NCI-H748 (cell line): Measurements from ENCODE around the gene POP5.
"Not testable (repeated sequence)": the region's sequence is repeated elsewhere in the genome, so short reads cannot be mapped to it uniquely, and the experiment has no call there.

Source experiments
- DNase-seq: peaks from one replicate; lab custom pipeline; 2025; ENCODE audit not compliant: unreplicated experiment; lab: John Stamatoyannopoulos, UW

POP5 gene

GRCh38 chr12:120538281-120539156 is 42.7 kb downstream of the POP5 start:
- no peak for DNase-seq

- no peak for DNase-seq
Observed at GRCh38 chr12:120537856-120538220, 43.4 kb downstream of the POP5 start.

GRCh38 chr12:120536064-120536791 is 45.0 kb downstream of the POP5 start:
- no peak for DNase-seq

GRCh38 chr12:120534703-120535655 is 46.2 kb downstream of the POP5 start:
- peak; percentile 48 for DNase-seq

- DNase-seq = peak; percentile 90
Observed at GRCh38 chr12:120534203-120534702, 46.9 kb downstream of the POP5 start, which contains the start of gene RNF10. Gene RNF10 (plus strand): TSS chr12:120534356. CDS start chr12:120534812, 456 bp downstream.

DNA sequence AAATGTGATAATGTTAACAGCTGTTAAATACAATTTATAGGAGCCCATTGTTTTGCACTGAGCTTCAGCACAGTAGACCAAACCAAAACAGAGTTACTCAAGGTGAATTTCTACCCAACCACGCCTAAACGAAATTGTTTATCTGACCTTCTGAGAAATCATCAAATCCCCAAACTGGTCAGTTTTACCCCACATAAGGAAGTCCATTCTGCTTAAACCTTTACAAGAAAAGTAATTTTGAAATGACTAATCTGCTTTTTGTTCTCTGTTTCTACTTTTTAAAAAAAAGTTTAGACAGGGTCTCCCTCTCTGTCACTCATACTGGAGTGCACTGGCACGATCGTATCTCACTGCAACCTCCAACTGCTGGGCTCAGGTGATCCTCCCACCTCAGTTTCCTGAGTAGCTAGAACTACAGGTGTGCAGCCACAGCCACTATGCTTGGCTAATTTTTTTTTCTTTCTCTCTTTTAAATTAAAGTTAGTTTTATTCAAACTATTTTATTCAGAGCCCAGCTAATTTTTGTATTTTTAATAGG is 48.4 kb downstream of the POP5 start:
- DNase-seq = no peak

GRCh38 chr12:120530418-120530761 is 50.8 kb downstream of the POP5 start:
- not testable (repeated sequence) for DNase-seq

DNA sequence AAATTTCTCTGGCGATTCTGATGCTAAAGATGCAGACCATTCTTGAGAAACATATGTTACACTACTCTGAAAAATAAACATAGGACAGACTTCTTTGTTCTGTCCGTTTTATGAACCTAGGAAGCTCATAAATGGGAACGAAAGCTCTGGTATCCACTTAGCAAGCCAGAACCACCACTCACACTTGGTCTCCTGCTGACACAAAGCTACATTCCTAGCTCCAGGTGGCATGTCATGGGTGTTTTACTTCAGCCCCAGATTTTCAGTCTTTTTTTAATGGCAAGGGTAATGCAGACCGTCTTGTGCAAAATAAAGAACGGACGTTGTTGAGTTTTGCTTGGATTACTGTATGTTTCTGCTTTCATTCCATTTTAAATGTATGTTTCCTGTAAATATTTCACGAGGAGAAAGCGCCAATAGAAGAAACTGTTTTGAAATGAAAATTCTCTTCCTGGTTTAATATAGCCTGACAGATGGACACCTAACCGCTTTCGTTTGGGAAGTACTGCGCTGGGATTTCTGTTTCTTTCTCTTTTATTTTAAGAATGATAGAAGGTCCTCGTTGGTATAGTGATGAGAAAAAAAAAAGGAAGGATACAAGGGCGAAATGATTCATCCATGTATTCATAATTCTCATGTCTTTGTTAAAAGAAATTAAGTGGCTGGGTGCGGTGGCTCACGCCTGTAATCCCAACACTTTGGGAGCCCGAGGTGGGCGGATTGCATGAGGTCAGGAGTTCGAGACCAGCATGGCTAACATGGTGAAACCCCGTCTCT is 51.4 kb downstream of the POP5 start:
- DNase-seq = peak; percentile 37

DNA sequence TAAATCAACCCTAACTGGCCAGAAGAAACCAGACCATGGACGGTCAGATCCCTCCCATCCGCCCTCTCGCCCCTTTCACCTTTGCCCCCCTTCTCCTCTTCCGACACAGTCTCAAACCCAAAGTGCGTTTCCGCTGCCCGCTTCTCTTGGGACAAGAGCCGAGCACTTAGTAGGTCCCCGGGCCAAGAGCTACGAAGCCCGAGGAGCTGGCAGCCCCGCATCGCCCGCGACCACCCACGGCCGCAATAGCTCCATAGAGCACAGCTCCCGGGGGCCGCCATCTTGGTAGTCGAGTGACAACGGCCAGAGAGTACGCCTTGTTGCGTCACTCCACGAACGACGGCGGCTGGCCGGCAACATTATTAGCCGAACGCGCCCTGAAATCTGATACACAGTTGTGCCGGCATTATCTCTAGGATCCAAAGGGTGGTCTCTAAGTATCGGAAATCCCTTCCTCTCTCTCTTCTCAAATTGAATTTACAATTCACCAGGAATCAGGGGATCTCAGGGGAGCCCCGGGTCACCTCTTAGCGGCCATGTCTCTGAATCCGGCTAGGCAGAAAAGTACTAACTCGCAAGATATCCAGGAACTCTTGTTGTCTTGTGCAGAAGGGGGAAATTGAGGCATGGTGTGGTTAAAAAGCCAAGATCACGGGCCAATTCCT is 52.2 kb downstream of the POP5 start, which contains the start of gene COQ5:
Gene COQ5 (minus strand): TSS at position 298 of the 665 bp plus-strand sequence. CDS start 17 bp downstream, at position 281.
- peak; percentile 91 for DNase-seq
